KOPT-K1 (cell line): ENCODE measurements around the gene ENKD1.

Source experiments
- H3K27ac ChIP-seq: fragments of 200-600 bp; sonication (generic); 2 replicates; pipeline ENCODE4 v1.5.1; 2016; ENCODE audit warnings: antibody characterized with exemption, mild to moderate bottlenecking, low read depth, low read length; ENCODE audit not compliant: poor library complexity, severe bottlenecking
- H3K36me3 ChIP-seq: fragments of 200-600 bp; sonication (generic); 2 replicates; pipeline ENCODE4 v1.5.1; 2017; ENCODE audit warnings: antibody characterized with exemption, mild to moderate bottlenecking, low read length, moderate library complexity; ENCODE audit not compliant: insufficient read depth
- H3K9me3 ChIP-seq: fragments of 200-600 bp; sonication (generic); 2 replicates; pipeline ENCODE4 v1.5.1; 2017; ENCODE audit warnings: antibody characterized with exemption, low read length, mild to moderate bottlenecking; ENCODE audit not compliant: insufficient read depth, poor library complexity, severe bottlenecking

The ENKD1 gene

DNA sequence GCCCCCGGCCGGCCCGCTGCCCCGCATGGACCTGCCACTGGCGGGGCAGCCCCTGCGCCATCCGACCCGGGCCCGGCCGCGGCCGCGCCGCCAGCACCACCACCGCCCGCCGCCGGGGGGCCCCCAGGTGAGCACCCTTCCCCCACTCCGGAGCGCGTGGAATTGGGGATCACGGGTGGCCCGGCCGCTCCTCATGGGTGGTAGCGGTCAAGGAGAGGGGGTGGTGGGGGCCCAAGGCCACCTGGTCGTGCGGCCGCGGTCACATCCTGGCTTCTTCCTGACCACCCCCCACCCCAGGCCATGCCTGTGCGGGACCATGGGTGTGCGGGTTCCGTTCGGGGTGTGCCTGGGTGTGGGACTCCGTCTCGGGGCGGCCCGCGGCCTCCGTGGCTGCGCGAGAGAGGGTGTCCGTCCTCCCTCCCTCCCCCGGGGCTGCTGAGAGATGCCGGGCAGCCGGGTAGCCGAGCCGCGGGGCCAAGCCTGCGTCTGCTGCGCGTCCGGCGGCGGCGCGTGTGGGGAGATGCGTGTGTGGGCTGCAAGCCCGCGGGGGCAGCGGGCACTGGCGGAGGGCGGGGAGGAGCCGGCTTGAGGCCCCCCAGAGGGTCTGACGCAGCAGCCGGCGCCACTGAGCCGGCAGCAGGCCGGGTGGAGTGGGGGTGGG lies 13.3 kb downstream of the ENKD1 start:
- Histone ChIP-seq H3K9me3 (no peaks in the 10 kb centered on the region), H3K36me3 (peaks cover 95% of the 10 kb centered on the region), H3K27ac (no peak overlapping the region)

DNA sequence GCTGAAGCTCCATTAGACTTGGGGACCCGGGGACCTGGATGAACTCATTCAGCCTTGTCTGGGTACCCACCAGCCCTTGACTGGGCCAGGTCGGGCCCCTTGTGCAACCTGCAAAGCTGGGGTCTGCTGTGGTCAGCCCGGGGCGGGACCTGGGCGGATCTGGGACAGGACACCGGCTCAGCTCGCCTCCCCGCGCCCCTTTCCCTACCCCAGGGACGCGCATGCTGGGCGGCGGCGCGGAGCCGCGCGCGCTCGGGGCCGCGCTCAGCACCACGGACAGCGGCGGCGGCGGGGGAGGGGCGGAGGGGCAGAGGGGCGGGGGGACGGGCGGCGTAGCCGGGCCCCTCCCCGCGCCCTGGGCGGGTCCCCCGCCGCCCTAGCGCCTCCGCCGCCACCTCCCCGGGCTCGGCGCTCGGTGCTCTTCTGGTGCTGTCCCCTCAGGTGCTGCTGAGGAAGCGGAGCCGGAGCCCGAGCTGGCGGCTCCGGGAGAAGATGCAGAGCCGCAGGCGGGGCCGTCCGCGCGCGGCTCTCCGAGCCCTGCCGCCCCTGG lies 13.9 kb downstream of the ENKD1 start:
- peaks cover 95% of the 10 kb centered on the region for H3K36me3 ChIP-seq
- no peaks in the 10 kb centered on the region for H3K9me3 ChIP-seq
- H3K27ac ChIP-seq: no peak overlapping the region

DNA sequence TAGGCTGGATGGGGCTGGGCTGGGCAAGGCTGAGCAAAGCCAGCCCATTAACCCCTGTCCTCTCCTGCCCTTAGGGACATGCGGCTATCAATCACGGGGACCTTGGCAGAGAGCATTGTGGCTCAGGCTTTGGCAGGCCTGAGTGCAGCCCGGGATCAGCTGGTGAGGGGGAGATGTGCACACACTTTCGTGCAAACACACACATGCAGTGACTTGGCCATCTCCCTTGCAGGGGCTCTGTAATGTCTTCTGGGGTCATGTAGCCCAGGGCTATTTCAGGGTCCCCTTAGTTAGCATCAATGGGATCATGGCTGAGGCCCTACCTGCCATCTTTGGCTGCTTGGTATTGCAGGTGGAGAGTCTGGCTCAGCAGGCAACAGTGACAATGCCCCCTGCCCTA lies 14.7 kb downstream of the ENKD1 start:
- Histone ChIP-seq H3K36me3 (peaks cover 94% of the 10 kb centered on the region), H3K9me3 (no peaks in the 10 kb centered on the region), H3K27ac (no peak overlapping the region)

DNA sequence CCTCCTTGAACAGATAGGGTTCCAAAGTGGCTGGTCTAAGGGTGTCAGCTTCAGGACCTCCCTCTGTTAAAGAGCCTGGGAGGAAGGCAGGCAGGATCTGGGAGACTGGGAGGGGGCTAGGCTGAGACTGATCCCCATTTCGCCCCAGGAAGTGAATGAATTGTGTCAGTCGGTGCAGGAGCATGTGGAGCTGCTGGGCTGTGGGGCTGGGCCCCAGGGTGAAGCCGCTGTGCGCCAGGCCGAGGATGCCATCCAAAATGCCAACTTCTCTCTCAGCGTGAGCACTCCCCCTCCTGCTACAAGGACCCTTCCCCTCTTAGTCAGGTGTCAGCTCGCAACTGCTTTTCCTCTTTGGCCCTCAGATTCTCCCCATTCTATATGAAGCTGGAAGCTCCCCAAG lies 15.5 kb downstream of the ENKD1 start:
- H3K36me3 ChIP-seq: peaks cover 94% of the 10 kb centered on the region
- H3K27ac ChIP-seq: no peak overlapping the region
- no peaks in the 10 kb centered on the region for H3K9me3 ChIP-seq

DNA sequence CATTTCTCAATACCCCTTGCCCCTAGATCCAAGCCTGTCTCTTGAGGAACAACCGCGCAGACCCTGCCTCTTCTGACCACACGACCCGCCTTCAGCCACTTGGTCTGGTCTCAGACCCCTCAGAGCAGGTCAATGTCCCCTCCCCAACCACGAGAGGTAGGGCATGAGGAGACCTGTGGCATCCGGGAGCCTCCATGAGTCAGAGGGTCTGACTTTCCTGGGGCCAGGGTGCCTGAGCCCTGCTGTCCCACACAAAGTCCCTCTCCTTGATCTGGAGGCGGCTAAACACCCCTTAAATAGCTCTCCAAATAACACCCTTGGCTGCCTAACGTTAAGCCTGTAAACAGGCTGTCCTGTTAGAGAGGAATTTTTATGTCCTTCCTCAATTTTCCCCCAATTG lies 16.5 kb downstream of the ENKD1 start:
- no peaks in the 10 kb centered on the region for H3K9me3 ChIP-seq
- H3K36me3 ChIP-seq: peaks cover 85% of the 10 kb centered on the region
- H3K27ac ChIP-seq: no peak overlapping the region

DNA sequence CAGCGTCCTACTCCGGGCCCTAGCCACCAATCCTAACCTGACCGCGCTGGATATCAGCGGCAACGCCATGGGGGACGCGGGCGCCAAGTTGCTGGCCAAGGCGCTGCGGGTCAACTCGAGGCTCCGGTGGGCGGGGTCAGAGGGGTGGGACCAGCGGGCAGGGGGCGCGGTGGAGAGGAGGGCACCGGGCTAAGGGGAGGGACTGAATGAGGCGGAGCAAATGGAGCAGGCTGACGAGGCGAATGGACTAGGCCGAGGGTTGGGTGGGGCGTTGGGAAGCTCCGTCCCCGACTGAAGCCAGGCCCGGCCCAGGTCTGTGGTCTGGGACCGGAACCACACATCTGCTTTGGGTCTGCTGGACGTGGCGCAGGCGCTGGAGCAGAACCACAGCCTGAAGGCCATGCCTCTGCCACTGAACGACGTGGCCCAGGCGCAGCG lies 17.0 kb downstream of the ENKD1 start:
- Histone ChIP-seq H3K27ac (no peak overlapping the region), H3K9me3 (no peaks in the 10 kb centered on the region), H3K36me3 (peaks cover 80% of the 10 kb centered on the region)

DNA sequence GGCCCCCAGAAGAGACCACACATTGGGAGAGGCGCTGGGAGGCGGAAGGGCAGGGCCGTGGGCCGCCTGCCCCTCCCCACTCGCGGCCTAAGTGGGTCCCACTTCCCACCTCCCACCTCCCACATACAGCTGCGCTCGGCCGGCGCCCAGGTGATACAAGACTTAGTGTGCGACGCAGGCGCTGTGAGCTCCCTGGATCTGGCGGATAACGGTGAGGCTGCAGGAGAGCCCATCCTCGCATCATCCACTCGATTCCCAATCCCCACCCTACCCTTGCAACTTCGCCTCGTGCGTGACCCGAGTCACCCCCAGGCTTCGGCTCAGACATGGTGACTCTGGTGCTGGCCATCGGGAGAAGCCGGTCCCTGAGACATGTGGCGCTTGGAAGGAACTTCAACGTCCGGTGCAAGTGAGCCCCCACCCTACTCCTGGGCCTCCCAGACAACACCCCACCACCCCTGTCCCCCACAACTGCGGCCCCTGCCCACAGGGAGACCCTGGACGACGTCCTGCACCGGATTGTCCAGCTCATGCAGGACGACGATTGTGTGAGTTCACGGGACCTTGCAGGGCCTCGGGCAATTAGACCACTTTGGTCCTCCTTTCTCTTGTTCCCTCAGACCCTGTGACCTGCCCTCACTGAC lies 17.7 kb downstream of the ENKD1 start:
- Histone ChIP-seq H3K27ac (no peak overlapping the region), H3K36me3 (peaks cover 74% of the 10 kb centered on the region), H3K9me3 (no peaks in the 10 kb centered on the region)

DNA sequence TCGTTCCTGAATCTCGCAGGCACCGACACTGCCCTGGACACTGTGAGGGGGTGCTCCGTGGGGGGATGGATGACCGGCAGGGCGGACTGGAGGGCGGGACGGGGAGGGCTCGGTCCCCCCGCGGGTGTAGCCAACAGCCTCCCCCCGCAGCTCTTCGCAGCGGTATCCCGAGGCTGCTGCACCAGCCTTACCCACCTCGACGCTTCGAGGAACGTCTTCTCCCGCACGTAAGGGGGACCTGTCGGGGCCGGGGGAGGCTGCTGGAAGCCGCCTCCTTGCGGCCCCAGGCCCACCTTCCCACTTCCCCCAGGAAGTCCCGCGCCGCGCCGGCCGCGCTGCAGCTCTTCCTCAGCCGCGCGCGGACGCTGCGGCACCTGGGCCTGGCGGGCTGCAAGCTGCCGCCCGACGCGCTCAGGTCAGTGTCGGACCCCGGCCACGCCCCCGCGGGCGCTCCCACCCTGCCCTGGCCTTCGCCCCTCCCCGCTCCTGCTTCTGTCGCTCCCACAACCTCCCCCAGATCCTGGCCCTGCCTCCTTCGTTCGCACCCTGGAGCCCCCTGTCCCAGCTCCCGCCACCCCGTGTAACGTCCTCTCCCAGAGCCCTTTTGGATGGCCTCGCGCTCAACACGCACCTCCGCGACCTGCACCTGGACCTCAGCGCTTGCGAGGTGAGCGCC lies 18.3 kb downstream of the ENKD1 start:
- Histone ChIP-seq H3K9me3 (no peaks in the 10 kb centered on the region), H3K36me3 (peaks cover 67% of the 10 kb centered on the region), H3K27ac (no peak overlapping the region)

DNA sequence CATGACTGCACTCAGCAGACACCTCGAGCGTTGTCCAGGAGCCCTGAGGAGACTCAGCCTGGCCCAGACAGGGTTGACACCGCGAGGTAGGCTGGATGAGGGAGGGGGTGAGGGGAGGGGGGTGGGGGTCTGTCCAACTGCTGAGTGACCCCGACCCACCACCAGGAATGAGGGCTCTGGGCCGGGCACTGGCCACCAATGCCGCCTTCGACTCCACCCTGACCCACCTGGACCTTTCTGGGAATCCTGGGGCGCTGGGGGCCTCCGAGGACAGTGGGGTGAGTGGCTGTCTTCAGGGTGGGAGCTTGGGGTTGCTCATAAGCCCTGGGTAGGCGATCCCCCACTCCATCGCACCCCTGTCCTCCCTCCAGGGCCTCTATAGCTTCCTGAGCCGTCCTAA lies 18.9 kb downstream of the ENKD1 start:
- Histone ChIP-seq H3K36me3 (peaks cover 66% of the 10 kb centered on the region), H3K27ac (no peak overlapping the region)

DNA sequence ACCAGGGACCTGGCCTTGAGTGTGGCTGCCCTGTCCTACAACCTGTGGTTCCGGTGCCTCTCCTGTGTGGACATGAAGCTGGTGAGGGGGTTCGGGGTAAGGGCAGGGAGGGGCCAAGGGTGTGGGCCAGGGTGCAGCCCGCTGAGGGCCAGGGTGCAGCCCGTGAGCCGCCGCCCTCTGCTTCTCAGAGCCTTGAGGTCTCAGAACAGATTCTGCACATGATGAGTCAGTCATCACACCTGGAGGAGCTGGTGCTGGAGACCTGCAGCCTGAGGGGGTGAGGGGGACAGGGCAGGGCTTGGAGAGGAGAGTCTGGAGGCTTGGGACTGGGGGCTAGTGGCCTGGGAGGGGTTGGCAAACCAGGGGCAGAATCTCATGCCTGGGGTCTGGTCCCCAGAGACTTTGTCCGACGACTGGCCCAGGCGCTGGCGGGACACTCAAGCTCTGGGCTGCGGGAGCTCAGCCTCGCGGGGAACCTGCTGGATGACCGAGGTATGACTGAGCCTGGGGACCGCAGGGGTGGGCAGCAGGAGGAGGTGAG lies 19.4 kb downstream of the ENKD1 start:
- Histone ChIP-seq H3K27ac (no peak overlapping the region), H3K36me3 (peaks cover 62% of the 10 kb centered on the region), H3K9me3 (no peaks in the 10 kb centered on the region)

More for the DNA sequence above, 18.9 kb downstream of the ENKD1 start:
- no peaks in the 10 kb centered on the region for H3K9me3 ChIP-seq

DNA sequence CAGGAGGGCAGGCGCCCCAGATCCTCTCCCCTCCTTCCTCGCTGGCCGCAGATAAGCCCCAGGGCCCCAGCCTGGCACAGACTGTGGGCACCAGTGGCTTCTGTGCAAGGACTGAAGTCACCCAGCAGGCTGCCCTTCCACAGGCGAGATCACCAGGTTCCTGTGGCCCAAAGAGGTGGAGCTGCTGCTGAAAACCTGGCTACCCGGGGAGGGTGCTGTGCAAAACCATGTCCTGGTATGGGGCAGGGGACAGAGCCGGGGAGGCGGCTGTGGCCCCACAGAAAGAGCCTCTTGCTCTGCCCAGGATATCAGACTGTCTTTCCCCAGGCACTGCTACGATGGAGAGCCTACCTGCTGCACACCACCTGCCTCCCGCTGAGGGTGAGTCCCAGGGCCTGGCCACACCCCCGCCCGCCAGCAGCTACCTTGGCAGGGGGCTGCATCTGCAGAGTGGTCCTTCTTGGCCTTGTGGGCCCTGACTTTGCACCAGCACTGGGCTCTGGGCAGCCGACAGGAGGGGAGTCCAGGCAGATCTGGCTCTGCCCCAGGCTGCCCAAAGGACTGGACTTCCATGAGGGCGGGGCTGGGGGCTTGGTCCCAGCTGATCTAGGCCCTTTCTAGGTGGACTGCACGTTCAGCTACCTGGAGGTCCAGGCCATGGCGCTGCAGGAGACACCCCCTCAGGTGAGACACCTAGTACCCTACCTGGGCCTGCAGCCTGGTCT lies 21.0 kb downstream of the ENKD1 start:
- Histone ChIP-seq H3K36me3 (peaks cover 53% of the 10 kb centered on the region), H3K9me3 (no peaks in the 10 kb centered on the region), H3K27ac (peak overlapping the region; percentile 100)

DNA sequence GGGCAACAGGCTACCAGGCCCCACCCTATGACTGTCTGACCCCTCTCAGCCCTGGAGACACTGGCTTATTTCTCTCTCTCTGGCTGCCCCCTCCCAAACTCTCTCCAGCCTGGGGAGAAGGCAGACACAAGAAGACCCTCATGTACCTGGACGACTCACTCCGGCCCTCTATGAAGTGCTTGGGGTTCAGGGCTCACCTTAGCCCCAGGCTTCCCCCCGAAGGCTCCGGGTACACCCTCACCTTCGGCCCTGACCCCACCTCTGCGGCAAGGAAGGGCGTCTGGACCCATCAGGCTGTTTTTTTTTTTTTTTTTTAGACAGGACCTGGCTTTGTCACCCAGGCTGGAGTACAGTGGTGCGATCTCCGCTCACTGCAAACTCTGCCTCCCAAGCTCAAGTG lies 22.5 kb downstream of the ENKD1 start:
- peak overlapping the region; percentile 100 for H3K27ac ChIP-seq
- H3K9me3 ChIP-seq: no peaks in the 10 kb centered on the region
- peaks cover 53% of the 10 kb centered on the region for H3K36me3 ChIP-seq

DNA sequence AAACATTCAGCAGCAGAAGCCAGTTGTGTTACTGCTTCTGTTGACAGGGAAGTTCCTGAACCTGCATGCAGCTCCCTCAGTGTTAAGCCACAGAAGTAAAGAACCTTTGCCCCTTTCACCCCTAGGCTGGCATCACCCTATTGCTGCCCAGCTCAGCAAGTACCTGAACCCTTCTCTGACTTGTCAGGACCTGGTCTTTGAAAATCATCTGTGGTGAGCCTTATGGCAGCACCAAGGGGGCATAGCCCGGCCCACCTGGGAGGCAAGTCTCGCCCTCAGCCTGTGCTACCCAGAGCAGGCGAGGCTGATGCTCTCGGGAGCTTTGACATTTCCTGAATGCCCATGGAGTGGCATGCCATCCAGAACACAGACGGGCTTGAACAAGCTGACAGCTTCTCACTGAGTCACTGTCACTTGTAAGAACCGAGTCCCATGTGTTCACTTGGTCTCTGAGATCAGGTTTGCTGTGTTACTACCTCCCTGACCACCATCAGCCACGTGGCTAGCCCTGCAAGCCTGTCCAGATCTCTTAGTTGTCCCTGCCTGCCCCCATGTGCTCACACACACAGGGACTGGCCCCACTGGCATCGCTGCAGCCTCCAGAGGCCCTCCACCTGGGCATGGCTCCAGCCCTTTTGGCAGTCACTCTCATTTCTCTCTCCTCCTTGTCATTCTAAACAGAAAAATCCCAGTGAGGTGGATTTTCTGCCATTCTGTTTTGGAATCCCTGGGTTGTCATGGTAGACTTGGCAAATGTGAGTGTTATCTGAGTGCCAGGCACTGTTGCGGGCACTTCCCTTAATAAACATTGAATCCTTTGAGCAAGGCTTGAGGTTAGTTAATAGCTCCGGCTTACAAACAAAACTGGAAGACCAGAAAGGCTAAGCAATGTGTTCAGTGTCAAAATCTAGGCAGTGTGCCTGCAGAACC lies 24.5 kb downstream of the ENKD1 start:
- Histone ChIP-seq H3K9me3 (no peaks in the 10 kb centered on the region), H3K36me3 (peaks cover 55% of the 10 kb centered on the region), H3K27ac (no peak overlapping the region)

DNA sequence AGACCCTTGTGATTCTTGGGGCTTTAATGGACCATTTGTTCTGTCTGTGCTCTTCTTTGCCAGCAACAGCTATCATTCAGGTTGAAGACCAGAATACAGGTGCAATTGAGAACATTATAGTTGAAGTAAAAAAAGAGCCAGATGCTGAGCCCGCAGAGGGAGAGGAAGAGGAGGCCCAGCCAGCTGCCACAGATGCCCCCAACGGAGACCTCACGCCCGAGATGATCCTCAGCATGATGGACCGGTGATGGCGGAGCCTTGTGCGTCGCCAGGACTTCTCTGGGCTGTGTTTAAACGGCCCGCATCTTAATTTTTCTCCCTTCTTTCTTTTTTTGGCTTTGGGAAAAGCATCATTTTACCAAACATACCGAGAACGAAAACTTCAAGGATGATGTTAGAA lies 28.9 kb downstream of the ENKD1 start:
- H3K36me3 ChIP-seq: peaks cover 87% of the 10 kb centered on the region
- H3K27ac ChIP-seq: no peak overlapping the region

More for the DNA sequence above, 28.9 kb downstream of the ENKD1 start:
- no peaks in the 10 kb centered on the region for H3K9me3 ChIP-seq
